Measurements from ENCODE around the gene CDC6. TPM values are rescaled to one million over a fixed set of nuclear protein-coding genes. Genes with fewer than 3 reads are reported as not detected.

Gene CDC6
- total RNA-seq, 2 donors from 2014 or later = 60.9 to 101 TPM

DNA sequence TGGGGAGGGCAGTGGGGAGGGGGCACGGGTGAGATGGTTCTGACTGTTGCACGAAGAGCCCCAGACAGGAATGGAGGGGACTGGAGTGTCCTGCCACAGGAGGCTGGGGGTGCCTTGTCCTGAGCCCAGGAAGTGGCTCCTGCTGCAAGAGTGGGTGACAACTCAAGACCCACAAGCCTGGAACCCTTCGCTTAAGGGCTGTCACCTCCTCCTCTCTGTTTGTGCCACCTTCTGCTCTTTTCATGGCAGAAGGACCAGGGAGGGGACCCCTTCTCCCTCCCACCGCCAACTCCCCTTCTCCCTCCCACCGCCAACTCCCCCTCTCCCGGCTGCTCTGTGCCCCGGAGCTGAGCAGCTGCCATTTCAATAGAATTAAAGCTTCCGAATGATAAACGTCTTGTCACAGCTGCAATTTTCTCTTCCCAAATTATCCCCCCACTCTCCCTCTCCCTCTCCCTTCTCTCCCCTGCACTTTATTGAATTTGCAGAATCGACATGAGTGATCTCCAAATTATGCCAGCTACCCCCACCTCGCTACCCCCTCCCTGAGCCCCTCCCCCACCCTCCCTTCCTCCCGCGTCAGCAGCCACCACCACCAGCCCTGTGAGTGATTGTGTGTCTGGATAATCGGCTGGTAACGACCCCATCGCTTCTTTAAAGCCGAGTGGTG is 63.1 kb downstream of the CDC6 start:
- peaks cover 20% of the 10 kb centered on the region for H3K4me1 Mint-ChIP-seq
- no peak for ATAC-seq (replicated peaks)
- no peaks in the 10 kb centered on the region for H3K27me3 Mint-ChIP-seq
- no peak overlapping the region for H3K4me3 Mint-ChIP-seq
- H3K27ac Mint-ChIP-seq = no peak overlapping the region
- no peaks in the 10 kb centered on the region for H3K9me3 Mint-ChIP-seq
- peaks cover 68% of the 10 kb centered on the region for H3K36me3 Mint-ChIP-seq (ENCODE audit: low read depth)

- peaks cover 14% of the 10 kb centered on the region for H3K4me1 Mint-ChIP-seq
- peaks cover 68% of the 10 kb centered on the region for H3K36me3 Mint-ChIP-seq (ENCODE audit: low read depth)
- ATAC-seq (replicated peaks) = no peak
- H3K9me3 Mint-ChIP-seq = no peaks in the 10 kb centered on the region
- H3K27me3 Mint-ChIP-seq = no peaks in the 10 kb centered on the region
- H3K27ac Mint-ChIP-seq = no peak overlapping the region
- no peak overlapping the region for H3K4me3 Mint-ChIP-seq
These were observed 63.9 kb downstream of the CDC6 start for GRCh38 chr17:40351359-40352236.

DNA sequence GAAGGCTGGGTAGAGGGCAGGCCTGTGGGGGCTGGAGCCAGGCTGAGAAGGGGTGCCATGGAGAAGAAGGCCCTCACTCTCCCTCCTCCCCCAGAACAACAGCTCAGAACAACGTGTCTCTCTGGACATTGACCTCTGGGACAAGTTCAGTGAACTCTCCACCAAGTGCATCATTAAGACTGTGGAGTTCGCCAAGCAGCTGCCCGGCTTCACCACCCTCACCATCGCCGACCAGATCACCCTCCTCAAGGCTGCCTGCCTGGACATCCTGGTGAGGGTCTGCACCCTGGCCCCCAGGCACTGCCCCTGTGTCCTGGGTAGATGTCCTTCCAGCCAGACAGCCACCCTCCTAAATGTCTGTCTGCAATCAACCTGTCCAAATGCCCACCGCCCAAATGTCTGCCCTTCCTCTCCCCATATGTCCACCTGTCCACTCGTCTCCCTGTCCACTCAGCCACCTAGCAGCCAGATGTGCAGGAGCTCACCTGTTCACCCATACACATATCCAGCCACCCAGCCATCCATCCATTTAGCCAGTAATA is 64.6 kb downstream of the CDC6 start:
- Mint-ChIP-seq H3K27me3 (no peaks in the 10 kb centered on the region), H3K9me3 (no peaks in the 10 kb centered on the region), H3K27ac (peak overlapping the region; percentile 78), H3K36me3 (ENCODE audit: low read depth) (peaks cover 67% of the 10 kb centered on the region), H3K4me1 (peaks cover 14% of the 10 kb centered on the region), H3K4me3 (no peak overlapping the region)
- ATAC-seq (replicated peaks) = no peak

DNA sequence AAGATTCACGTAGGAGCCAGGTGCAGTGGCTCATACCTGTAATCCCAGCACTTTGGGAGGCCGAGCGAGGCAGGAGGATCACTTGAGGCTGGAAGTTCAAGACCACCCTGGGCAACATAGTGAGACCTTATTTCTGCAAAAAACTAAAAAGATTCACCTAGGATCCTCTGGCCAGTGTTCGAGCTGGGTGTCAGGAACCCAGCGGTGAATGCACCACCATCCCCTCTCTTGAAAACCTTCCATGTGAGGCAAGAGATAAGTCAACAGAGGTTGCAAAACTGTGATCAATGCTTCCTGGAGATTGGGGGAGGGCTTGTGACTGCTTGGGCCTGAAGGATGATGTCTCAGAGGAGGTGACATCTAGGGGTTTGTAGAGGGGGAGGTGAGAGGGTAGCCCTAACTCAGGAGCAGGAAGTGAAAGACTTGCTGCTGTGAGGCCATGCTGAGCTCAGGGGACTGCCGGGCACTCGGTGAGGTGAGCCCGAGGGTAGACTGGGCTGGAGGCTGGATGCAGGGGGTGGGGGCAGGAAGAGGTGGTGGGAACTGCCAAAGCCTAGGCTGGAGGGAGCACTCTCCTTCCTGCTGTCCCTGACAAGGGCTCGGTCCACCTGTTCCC is 65.2 kb downstream of the CDC6 start:
- peak overlapping the region; percentile 78 for H3K27ac Mint-ChIP-seq

More for the DNA sequence above, 65.2 kb downstream of the CDC6 start:
- Mint-ChIP-seq H3K36me3 (ENCODE audit: low read depth) (peaks cover 66% of the 10 kb centered on the region), H3K4me3 (no peak overlapping the region), H3K4me1 (peaks cover 14% of the 10 kb centered on the region), H3K27me3 (no peaks in the 10 kb centered on the region), H3K9me3 (no peaks in the 10 kb centered on the region)
- peak; percentile 20 for ATAC-seq (replicated peaks)

Other genes with a start within 250 kb of the CDC6 start
- 100 to 1,000 TPM in 1 of 2 donors, 10 to 100 TPM in 1; 83.5 to 140 TPM for gene MED24, start 233.5 kb upstream of the CDC6 start, total RNA-seq
- gene THRA, start 224.9 kb upstream of the CDC6 start, total RNA-seq = 10 to 100 TPM; 10.3 to 14.4 TPM
- gene NR1D1, start 187.3 kb upstream of the CDC6 start, total RNA-seq = 10 to 100 TPM; 12.2 to 21.8 TPM
- 100 to 1,000 TPM in 1 of 2 donors, 10 to 100 TPM in 1; 80.5 to 114 TPM for gene MSL1, start 165.9 kb upstream of the CDC6 start, total RNA-seq
- gene CASC3, start 147.3 kb upstream of the CDC6 start, total RNA-seq = 100 to 1,000 TPM; 110 to 244 TPM
- gene RAPGEFL1, start 110.4 kb upstream of the CDC6 start, total RNA-seq = 1 to 10 TPM; 9.4 to 9.9 TPM
- gene WIPF2, start 68.6 kb upstream of the CDC6 start, total RNA-seq = 10 to 100 TPM; 25.1 to 38.0 TPM
- gene RARA, start 21.3 kb downstream of the CDC6 start, total RNA-seq = 10 to 100 TPM; 43.7 to 61.9 TPM
- not detected for gene GJD3, start 76.9 kb downstream of the CDC6 start, total RNA-seq
- gene TOP2A, start 130.0 kb downstream of the CDC6 start, total RNA-seq = 100 to 1,000 TPM; 230 to 257 TPM
- gene IGFBP4, start 155.6 kb downstream of the CDC6 start, total RNA-seq = 10 to 100 TPM in 1 of 2 donors, 1 to 10 TPM in 1; 5.3 to 33.8 TPM
- gene TNS4, start 213.7 kb downstream of the CDC6 start, total RNA-seq = 10 to 100 TPM in 1 of 2 donors, 1 to 10 TPM in 1; 8.8 to 19.8 TPM